ENCODE data around the gene RNU1-3. TPM values are rescaled to one million over a fixed set of nuclear protein-coding genes. Genes with fewer than 3 reads are reported as not detected.
"Not testable (repeated sequence)": the region's sequence is repeated elsewhere in the genome, so short reads cannot be mapped to it uniquely, and the experiment has no call there.

Gene RNU1-3
- total RNA-seq, 1 donor from 2014 or later = under 0.01 TPM

DNA sequence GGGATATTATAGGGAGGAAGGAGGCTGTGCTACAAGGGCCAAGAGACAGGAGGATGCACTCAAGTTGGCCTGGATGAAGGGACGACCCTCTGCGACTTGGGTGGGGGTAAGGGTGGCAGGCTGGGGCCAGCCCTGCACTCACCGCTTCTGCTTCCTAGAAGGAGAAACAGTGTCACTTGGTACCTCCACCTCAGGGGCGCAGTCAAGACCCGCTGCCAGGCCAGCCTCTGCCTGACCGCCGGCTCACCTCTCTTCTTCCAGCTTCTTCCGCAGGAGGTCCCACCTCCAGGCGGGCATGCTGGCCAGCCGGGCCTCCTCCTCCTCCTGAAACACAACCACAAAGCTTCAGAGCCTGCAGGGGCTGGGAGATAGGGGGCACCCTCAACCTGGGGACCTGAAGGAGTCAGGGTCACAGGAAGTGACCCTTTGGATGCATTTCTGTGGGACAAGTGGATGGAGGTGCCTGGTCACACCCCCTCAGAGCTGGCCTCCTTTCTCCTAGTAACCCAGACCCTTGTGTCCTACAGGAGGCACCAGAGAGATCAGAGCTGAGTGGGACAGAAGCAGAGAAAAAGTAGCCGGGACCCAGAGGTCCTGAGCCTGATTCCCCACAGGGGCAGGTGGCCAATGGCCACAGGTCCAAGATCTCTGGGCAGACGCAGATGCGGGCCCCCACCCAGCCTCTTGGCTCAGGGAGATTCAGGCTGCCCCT, 24.4 kb upstream of the RNU1-3 start:
- H3K9me3 ChIP-seq; H3K4me3 ChIP-seq; H3K4me1 ChIP-seq; intact Hi-C loops (cut with DNase I); DNase-seq (ENCODE audit: low spot score in 2 of 2); H3K27ac ChIP-seq; H3K27me3 ChIP-seq; H3K36me3 ChIP-seq: not testable (repeated sequence)

DNA sequence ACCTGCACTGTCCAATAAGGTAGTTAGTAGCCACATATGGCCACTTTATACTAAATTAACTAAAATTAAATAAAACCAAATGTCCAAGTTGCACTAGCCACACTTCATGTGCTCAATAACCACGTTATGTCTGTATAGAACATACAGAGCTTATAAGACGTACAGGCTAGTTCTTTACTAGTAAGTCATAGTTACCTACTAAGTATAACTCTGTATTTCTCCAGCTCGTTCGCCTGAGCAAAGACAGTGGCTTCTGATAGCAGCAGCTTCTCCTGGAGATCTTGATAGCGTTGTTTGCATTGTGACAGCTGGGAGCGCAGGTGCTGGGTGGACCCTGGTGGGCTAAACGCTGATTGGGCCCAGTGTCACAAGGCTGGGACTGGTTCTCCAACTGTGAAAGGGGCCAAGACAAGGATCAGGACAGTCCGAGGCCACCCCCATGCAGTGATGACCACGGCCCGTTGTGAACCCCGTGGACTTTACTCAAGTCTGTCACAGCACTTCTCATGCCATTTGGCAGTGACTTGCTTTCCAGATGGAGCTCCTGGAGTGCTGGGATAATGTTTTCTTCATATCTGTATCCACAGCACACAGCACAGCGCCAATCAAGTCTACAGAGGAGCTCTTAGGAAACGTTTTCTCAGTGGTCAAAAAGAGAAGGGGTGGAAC, 20.5 kb upstream of the RNU1-3 start:
- H3K36me3 ChIP-seq; H3K27me3 ChIP-seq; H3K4me3 ChIP-seq; H3K4me1 ChIP-seq; H3K27ac ChIP-seq; H3K9me3 ChIP-seq; intact Hi-C loops (cut with DNase I); DNase-seq (ENCODE audit: low spot score in 2 of 2): not testable (repeated sequence)

DNA sequence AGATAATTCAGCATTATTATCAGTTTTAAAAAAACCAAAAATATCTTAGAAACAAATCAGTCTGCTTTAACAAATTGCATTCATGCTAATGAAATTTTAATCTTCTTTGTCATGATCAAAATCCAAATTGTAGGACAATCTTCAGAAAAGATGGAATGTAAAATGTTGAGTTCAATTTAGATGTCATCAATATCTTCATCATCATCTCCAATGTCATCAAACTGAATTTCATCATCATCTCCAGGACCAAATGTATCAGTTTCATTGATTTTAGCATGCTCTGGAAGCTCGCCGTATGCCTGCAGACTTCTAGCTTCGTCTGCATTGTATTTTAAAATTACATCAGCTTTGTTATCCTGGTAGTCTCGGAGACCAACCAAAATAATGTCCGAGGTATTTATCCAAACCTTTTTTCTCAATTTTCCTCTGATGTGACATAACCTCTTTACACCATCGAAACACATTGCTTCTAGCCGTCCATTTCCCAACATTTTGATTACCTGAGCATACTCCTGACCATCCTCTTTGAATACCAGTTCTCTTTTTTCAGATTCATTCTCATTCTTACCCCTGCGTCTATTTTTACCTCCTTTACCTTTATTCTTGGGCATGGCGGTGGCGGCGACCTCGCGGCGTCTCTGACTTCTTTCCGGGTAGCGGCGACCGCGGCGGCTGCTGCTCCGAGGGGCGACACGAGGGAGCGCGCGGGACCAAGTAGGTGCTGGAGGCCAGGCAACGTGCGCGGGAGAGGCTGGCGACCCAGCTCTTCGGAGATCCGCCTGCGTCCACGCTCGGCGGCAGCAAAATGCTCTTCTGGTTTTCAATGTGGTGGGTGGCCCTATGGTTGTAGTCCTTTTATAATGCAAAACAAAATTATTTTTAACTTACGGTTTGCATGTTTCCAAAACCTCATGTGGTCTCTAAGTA, 19.0 kb upstream of the RNU1-3 start:
- intact Hi-C loops (cut with DNase I); H3K9me3 ChIP-seq: not testable (repeated sequence)

DNA sequence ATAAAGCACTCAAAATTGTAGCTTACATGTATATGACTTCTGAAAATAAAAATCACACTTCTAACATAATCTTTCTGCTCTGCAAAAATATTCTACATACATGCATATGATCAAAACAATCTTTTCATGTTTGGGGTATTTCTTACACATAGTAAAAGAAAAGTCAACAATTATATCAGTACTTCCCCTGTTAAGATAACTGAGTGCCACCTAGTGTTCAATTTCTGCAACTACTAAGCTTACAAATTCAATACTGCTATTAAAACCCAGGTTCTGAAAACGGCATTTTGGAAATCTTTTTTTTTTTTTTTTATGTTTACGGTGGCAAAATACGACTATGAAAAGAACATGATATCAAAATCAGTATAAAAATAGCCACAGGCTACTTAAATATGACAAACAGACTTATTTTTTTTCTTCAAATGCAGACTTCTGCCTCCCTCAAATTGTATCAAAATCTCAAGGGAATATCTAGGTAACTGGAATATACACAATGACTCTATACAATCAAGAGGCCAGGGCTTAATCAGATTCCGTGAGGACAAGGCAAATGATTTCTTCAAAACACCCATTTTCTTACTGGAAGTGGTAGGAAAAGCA, 18.1 kb upstream of the RNU1-3 start:
- intact Hi-C loops (cut with DNase I); H3K4me1 ChIP-seq; DNase-seq (ENCODE audit: low spot score in 2 of 2); H3K36me3 ChIP-seq; H3K27me3 ChIP-seq; H3K4me3 ChIP-seq; H3K27ac ChIP-seq; H3K9me3 ChIP-seq: not testable (repeated sequence)
- TF ChIP-seq, protein P1, sequence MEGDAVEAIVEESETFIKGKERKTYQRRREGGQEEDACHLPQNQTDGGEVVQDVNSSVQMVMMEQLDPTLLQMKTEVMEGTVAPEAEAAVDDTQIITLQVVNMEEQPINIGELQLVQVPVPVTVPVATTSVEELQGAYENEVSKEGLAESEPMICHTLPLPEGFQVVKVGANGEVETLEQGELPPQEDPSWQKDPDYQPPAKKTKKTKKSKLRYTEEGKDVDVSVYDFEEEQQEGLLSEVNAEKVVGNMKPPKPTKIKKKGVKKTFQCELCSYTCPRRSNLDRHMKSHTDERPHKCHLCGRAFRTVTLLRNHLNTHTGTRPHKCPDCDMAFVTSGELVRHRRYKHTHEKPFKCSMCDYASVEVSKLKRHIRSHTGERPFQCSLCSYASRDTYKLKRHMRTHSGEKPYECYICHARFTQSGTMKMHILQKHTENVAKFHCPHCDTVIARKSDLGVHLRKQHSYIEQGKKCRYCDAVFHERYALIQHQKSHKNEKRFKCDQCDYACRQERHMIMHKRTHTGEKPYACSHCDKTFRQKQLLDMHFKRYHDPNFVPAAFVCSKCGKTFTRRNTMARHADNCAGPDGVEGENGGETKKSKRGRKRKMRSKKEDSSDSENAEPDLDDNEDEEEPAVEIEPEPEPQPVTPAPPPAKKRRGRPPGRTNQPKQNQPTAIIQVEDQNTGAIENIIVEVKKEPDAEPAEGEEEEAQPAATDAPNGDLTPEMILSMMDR (IDR thresholded peaks at IDR 0.05) = peak in 2 of 3 experiments; percentile 31 to 54

More for the DNA sequence above, 19.0 kb upstream of the RNU1-3 start:
- H3K4me3 ChIP-seq; H3K36me3 ChIP-seq; H3K27me3 ChIP-seq; H3K27ac ChIP-seq; DNase-seq (ENCODE audit: low spot score in 2 of 2); H3K4me1 ChIP-seq: not testable (repeated sequence)

DNA sequence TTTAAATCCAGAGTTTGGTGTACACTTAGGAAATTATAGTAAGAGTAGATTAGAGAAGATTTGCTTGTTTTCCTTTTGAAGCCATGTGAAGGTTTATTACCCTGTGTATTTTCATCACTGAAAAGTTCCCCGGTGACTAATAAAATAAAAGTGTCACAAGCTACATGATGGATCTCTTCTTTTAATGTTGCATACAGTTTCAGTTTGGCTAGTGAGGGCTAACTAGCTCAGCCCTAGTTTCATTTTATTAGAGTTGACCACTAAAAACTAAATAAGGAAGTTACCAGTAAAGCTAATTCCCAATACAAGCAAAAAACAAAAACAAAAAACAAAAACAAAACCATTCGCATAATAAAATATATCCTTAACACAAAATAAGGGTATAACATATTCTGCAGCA, 17.4 kb upstream of the RNU1-3 start:
- H3K9me3 ChIP-seq; DNase-seq (ENCODE audit: low spot score in 2 of 2); H3K4me1 ChIP-seq; H3K27me3 ChIP-seq; H3K36me3 ChIP-seq; H3K4me3 ChIP-seq; H3K27ac ChIP-seq; intact Hi-C loops (cut with DNase I): not testable (repeated sequence)

DNA sequence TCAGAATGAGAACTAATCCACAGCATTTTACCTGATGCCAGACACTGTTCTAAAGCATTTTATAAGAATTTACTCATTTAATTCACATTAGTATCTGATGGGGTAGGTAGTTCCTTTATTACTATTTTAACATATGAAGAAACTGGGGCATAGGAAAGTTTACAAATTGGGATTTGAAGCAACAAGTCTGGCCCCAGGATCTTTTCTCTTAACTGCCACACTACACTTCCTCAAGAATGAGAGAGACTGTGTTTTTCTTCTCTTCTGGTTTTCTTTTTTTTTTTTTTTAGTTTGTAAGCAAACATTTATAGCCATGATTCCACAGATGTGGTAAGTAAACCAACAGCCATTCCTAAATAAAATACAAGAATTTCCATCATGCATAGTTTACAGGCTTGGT, 16.1 kb upstream of the RNU1-3 start:
- intact Hi-C loops (cut with DNase I); H3K27ac ChIP-seq; H3K9me3 ChIP-seq; H3K27me3 ChIP-seq; DNase-seq (ENCODE audit: low spot score in 2 of 2); H3K4me1 ChIP-seq; H3K4me3 ChIP-seq; H3K36me3 ChIP-seq: not testable (repeated sequence)

DNA sequence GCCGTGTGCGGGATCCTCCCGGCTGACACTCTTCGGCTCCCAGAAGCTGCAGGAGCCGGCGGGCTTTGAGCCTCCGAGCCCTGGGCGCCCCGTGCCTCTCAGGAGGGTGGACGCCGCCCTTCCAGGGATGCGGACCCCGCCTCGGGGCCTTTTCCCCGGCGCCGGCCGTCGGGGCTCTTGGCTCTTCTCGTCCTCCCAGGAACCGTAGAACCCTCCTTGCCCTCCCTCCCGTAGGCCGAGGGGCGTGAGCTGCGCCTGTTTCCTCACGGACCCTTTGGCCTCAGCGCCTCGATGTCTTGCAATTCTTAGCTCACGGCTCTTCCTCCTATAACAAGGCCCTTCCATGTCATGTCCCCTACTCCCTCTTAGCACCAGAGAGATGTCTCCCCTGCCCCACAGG, 13.6 kb upstream of the RNU1-3 start:
- H3K9me3 ChIP-seq; H3K4me1 ChIP-seq; intact Hi-C loops (cut with DNase I); H3K36me3 ChIP-seq; DNase-seq (ENCODE audit: low spot score in 2 of 2); H3K27me3 ChIP-seq; H3K4me3 ChIP-seq; H3K27ac ChIP-seq: not testable (repeated sequence)

DNA sequence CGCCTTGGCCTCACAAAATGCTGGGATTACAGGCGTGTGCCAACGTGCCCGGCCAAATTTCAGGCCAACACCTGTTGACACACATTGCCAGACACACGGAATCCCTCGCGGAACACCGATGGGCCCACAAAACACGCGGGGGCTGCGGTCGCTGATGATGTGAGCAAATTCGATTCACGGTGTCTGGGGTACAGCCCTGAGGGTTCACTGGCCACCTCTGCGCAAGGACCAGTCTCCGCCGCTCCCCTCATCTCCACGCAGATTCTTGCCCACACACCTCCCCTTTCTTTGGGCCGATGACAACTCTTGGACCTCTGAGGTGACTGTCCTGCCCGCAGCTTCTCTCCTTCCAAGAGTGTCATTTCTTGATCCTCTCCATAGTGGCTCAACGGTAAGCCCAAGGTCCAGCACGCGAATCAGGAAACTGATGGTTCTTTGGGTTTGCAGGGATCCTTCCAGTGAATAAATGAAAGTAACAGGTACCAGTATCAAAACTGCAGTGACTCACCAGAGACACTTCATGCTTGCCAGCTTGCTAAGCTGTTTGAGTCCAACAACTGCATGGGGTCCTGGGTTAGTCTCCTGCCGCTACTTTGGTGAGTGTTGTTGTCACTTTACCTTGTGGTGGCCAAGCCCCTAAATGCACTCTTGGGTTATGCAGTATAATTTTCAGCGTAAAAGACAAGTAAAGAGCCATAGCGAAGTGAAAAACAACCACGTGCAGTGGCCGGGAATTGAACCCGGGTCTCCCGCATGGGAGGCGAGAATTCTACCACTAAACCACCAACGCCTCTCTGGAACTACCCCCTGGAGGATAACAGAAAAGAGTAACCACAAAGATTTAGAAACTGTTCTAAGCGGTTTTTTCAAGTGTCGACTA, 11.0 kb upstream of the RNU1-3 start:
- H3K9me3 ChIP-seq = no peaks in the 10 kb centered on the region
- DNase-seq (ENCODE audit: low spot score in 2 of 2) = no peak
- H3K27me3 ChIP-seq = no peaks in the 10 kb centered on the region
- TF ChIP-seq, protein P1 (IDR thresholded peaks at IDR 0.05) = no peak
- H3K27ac ChIP-seq = no peak overlapping the region
- no peaks in the 10 kb centered on the region for H3K36me3 ChIP-seq
- no peak overlapping the region for H3K4me3 ChIP-seq
- intact Hi-C loops (cut with DNase I) = no loop called here
- H3K4me1 ChIP-seq = no peaks in the 10 kb centered on the region

DNA sequence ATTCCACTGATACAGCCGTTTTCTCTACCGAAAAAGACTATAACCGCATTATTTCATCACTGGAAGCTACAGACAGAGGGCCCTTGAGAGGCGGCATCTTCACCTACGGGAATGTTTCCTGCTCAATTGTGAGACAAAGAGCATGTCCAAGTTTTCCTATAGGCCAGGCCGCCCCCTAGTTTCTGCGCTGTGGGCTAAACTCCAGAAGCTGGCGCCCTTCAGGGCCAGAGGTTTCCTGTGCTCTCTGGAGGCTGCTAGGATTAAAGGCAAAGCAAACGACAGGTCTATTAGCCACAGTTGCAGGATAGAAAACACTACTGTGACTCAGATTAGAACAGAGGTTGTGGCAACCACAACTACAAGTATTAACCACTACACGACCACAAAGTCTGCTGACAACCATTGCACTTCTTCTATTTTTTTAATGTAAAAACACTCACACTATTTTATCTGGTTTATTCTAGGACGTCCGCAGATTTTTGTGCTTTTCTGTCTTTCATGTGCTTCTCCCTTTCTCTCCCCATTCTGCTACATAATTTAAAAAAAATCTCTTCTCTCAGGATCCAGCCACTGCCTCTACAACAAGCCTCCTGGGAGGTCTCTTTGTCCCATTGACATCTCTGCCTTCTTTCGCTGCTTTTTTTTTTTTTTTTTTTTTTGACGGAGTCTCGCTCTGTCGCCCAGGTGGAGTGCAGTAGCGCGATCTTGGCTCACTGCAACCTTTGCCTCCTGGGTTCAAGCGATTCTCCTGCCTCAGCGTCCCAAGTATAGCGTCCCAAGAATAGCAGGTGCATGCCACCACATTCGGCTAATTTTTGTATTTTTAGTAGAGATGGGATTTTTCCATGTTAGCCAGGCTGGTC, 10.1 kb upstream of the RNU1-3 start:
- H3K27ac ChIP-seq; H3K36me3 ChIP-seq; intact Hi-C loops (cut with DNase I); H3K9me3 ChIP-seq; DNase-seq (ENCODE audit: low spot score in 2 of 2); H3K4me1 ChIP-seq; H3K27me3 ChIP-seq; H3K4me3 ChIP-seq: not testable (repeated sequence)

DNA sequence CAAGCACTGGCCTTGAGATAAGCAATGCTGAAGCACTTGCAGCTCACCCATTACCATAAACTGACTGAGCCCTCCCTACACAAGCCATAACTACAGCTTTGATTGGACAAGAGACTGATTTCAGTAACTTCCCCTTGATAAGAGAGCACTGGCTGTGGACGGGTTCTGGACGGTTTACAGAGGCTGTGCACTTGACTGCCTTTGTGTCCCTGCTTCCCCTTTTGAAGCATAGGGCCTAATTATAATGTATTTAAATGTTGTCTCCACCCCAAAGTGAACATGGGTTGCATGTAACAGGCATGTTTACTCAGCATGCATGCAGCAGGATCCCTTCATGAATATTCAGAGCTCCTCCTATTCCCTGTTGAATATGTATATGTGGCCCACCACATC, 8.4 kb upstream of the RNU1-3 start:
- H3K27me3 ChIP-seq; H3K9me3 ChIP-seq; H3K4me1 ChIP-seq; DNase-seq (ENCODE audit: low spot score in 2 of 2); H3K36me3 ChIP-seq; H3K27ac ChIP-seq; H3K4me3 ChIP-seq; intact Hi-C loops (cut with DNase I): not testable (repeated sequence)

All from ascending aorta (tissue), 2 donors.